Endothelial cell of umbilical vein (primary cell): ENCODE data around the gene MOB4.

Source experiments
- EZH2 ChIP-seq: IDR thresholded peaks from 2 replicates; pipeline ENCODE4 v1.6.1; 2012; ENCODE audit warnings: borderline replicate concordance, low read depth, mild to moderate bottlenecking, moderate library complexity, low read length, inconsistent platforms; ENCODE audit not compliant: severe bottlenecking
- FOS ChIP-seq: IDR thresholded peaks from 2 replicates; pipeline ENCODE4 v1.6.1; 2011; ENCODE audit warnings: mild to moderate bottlenecking, low read length, moderate library complexity, borderline replicate concordance; ENCODE audit not compliant: insufficient read depth
- JUN ChIP-seq: IDR thresholded peaks from 2 replicates; pipeline ENCODE4 v1.6.1; 2011; ENCODE audit warnings: borderline replicate concordance, low read depth; ENCODE audit not compliant: insufficient read length, insufficient read depth
- MYC ChIP-seq: IDR thresholded peaks from one replicate; pipeline ENCODE4 v1.6.1; 2011; ENCODE audit warnings: mild to moderate bottlenecking, low read depth, low read length
- POLR2A ChIP-seq: IDR thresholded peaks from 2 replicates; pipeline ENCODE4 v1.6.1; 2012; ENCODE audit warnings: low read depth, mild to moderate bottlenecking, control low read depth, low read length
- POLR2AphosphoS5 ChIP-seq: IDR thresholded peaks from 2 replicates; pipeline ENCODE4 v1.6.1; 2012; ENCODE audit warnings: low read depth, mild to moderate bottlenecking, control low read depth, low read length, moderate library complexity; ENCODE audit not compliant: insufficient read depth
- TF ChIP-seq, protein P1 (sequence below), 2 donors: IDR thresholded peaks; 1 replicate in 1 of 2; 2 replicates in 1 of 2; pipeline ENCODE4 v1.5.1; 2011; ENCODE audit warnings: low read length in 2 of 2, mild to moderate bottlenecking in 2 of 2, moderate library complexity in 2 of 2, control low read depth in 1 of 2, inconsistent platforms in 1 of 2, low read depth in 1 of 2; ENCODE audit not compliant: insufficient read depth in 1 of 2; ENCODE audit errors: extremely low read depth in 1 of 2
- TF ChIP-seq, protein P2 (sequence below): IDR thresholded peaks from 2 replicates; pipeline ENCODE4 v1.6.1; 2011; ENCODE audit not compliant: insufficient read depth, insufficient read length

- TF ChIP-seq, protein P1, sequence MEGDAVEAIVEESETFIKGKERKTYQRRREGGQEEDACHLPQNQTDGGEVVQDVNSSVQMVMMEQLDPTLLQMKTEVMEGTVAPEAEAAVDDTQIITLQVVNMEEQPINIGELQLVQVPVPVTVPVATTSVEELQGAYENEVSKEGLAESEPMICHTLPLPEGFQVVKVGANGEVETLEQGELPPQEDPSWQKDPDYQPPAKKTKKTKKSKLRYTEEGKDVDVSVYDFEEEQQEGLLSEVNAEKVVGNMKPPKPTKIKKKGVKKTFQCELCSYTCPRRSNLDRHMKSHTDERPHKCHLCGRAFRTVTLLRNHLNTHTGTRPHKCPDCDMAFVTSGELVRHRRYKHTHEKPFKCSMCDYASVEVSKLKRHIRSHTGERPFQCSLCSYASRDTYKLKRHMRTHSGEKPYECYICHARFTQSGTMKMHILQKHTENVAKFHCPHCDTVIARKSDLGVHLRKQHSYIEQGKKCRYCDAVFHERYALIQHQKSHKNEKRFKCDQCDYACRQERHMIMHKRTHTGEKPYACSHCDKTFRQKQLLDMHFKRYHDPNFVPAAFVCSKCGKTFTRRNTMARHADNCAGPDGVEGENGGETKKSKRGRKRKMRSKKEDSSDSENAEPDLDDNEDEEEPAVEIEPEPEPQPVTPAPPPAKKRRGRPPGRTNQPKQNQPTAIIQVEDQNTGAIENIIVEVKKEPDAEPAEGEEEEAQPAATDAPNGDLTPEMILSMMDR (IDR thresholded peaks at IDR 0.05; ENCODE audit: extremely low read depth in 1 of 2, insufficient read depth in 1 of 2, low read depth in 1 of 2, low read length in 2 of 2) = no peak
- TF ChIP-seq, protein P2, sequence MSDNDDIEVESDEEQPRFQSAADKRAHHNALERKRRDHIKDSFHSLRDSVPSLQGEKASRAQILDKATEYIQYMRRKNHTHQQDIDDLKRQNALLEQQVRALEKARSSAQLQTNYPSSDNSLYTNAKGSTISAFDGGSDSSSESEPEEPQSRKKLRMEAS = no peak
- TF ChIP-seq POLR2A (no peak), JUN (no peak), POLR2AphosphoS5 (no peak), EZH2 (no peak), FOS (no peak), MYC (no peak)
These were observed 20.3 kb upstream of the MOB4 start for GRCh38 chr2:197495433-197496134.
